Measurements from ENCODE around the gene FHIT.

DNA sequence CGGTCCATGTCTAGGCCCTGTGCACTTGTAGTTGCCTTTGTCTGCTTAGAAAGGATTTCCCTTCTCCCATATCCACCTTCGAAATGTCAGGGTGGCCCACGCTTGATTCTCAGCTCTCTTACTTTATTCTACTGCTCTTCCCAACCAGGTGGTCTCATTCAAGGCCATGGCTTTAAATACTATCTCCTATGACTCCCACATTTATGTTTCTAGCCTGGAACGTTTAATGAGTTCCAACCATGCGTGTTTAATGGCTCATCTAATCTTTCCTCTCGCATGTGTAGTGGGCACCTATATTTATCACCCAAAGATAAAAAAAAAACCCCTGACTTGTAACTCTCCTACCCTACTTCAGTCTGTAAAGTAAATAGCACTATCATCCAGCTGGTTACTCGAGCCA lies 1474.2 kb downstream of the FHIT start:
- TF ChIP-seq NFIC (IDR thresholded peaks at IDR 0.05; ENCODE audit: low read depth, low read length) = no peak
- TF ChIP-seq, protein P1, sequence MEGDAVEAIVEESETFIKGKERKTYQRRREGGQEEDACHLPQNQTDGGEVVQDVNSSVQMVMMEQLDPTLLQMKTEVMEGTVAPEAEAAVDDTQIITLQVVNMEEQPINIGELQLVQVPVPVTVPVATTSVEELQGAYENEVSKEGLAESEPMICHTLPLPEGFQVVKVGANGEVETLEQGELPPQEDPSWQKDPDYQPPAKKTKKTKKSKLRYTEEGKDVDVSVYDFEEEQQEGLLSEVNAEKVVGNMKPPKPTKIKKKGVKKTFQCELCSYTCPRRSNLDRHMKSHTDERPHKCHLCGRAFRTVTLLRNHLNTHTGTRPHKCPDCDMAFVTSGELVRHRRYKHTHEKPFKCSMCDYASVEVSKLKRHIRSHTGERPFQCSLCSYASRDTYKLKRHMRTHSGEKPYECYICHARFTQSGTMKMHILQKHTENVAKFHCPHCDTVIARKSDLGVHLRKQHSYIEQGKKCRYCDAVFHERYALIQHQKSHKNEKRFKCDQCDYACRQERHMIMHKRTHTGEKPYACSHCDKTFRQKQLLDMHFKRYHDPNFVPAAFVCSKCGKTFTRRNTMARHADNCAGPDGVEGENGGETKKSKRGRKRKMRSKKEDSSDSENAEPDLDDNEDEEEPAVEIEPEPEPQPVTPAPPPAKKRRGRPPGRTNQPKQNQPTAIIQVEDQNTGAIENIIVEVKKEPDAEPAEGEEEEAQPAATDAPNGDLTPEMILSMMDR (IDR thresholded peaks at IDR 0.05 in 2 of 3, conservative IDR thresholded peaks at IDR 0.05 in 1 of 3; ENCODE audit: control insufficient read depth in 2 of 3, extremely low read depth in 1 of 3, insufficient read depth in 1 of 3, low read depth in 3 of 3, low read length in 3 of 3) = no peak
- TF ChIP-seq EP300 (IDR thresholded peaks at IDR 0.05; ENCODE audit: borderline replicate concordance in 1 of 2, control insufficient read depth in 1 of 2, low read depth in 2 of 2, low read length in 2 of 2) = no peak
- TF ChIP-seq, protein P2, sequence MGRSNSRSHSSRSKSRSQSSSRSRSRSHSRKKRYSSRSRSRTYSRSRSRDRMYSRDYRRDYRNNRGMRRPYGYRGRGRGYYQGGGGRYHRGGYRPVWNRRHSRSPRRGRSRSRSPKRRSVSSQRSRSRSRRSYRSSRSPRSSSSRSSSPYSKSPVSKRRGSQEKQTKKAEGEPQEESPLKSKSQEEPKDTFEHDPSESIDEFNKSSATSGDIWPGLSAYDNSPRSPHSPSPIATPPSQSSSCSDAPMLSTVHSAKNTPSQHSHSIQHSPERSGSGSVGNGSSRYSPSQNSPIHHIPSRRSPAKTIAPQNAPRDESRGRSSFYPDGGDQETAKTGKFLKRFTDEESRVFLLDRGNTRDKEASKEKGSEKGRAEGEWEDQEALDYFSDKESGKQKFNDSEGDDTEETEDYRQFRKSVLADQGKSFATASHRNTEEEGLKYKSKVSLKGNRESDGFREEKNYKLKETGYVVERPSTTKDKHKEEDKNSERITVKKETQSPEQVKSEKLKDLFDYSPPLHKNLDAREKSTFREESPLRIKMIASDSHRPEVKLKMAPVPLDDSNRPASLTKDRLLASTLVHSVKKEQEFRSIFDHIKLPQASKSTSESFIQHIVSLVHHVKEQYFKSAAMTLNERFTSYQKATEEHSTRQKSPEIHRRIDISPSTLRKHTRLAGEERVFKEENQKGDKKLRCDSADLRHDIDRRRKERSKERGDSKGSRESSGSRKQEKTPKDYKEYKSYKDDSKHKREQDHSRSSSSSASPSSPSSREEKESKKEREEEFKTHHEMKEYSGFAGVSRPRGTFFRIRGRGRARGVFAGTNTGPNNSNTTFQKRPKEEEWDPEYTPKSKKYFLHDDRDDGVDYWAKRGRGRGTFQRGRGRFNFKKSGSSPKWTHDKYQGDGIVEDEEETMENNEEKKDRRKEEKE (IDR thresholded peaks at IDR 0.05) = no peak
- TF ChIP-seq, protein P3, sequence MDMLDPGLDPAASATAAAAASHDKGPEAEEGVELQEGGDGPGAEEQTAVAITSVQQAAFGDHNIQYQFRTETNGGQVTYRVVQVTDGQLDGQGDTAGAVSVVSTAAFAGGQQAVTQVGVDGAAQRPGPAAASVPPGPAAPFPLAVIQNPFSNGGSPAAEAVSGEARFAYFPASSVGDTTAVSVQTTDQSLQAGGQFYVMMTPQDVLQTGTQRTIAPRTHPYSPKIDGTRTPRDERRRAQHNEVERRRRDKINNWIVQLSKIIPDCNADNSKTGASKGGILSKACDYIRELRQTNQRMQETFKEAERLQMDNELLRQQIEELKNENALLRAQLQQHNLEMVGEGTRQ (IDR thresholded peaks at IDR 0.05; ENCODE audit: borderline replicate concordance, low read depth, low read length) = no peak
- TF ChIP-seq FOS (IDR thresholded peaks at IDR 0.05; ENCODE audit: borderline replicate concordance, extremely low read depth, insufficient read length) = no peak
- TF ChIP-seq POLR2A (IDR thresholded peaks at IDR 0.05; ENCODE audit: low read depth, low read length) = no peak
- TF ChIP-seq ATF7 (IDR thresholded peaks at IDR 0.05; ENCODE audit: low read depth) = no peak
- no peak for TF ChIP-seq JUND (IDR thresholded peaks at IDR 0.05; ENCODE audit: low read depth, low read length)
- TF ChIP-seq, protein P4, sequence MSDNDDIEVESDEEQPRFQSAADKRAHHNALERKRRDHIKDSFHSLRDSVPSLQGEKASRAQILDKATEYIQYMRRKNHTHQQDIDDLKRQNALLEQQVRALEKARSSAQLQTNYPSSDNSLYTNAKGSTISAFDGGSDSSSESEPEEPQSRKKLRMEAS (IDR thresholded peaks at IDR 0.05; ENCODE audit: low read depth, low read length) = no peak
- no peak for TF ChIP-seq TAF1 (IDR thresholded peaks at IDR 0.05; ENCODE audit: borderline replicate concordance, low read depth, low read length)
- no peak for TF ChIP-seq SMC3 (IDR thresholded peaks at IDR 0.05; ENCODE audit: borderline replicate concordance, low read length)
- TF ChIP-seq, protein P5, sequence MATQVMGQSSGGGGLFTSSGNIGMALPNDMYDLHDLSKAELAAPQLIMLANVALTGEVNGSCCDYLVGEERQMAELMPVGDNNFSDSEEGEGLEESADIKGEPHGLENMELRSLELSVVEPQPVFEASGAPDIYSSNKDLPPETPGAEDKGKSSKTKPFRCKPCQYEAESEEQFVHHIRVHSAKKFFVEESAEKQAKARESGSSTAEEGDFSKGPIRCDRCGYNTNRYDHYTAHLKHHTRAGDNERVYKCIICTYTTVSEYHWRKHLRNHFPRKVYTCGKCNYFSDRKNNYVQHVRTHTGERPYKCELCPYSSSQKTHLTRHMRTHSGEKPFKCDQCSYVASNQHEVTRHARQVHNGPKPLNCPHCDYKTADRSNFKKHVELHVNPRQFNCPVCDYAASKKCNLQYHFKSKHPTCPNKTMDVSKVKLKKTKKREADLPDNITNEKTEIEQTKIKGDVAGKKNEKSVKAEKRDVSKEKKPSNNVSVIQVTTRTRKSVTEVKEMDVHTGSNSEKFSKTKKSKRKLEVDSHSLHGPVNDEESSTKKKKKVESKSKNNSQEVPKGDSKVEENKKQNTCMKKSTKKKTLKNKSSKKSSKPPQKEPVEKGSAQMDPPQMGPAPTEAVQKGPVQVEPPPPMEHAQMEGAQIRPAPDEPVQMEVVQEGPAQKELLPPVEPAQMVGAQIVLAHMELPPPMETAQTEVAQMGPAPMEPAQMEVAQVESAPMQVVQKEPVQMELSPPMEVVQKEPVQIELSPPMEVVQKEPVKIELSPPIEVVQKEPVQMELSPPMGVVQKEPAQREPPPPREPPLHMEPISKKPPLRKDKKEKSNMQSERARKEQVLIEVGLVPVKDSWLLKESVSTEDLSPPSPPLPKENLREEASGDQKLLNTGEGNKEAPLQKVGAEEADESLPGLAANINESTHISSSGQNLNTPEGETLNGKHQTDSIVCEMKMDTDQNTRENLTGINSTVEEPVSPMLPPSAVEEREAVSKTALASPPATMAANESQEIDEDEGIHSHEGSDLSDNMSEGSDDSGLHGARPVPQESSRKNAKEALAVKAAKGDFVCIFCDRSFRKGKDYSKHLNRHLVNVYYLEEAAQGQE (IDR thresholded peaks at IDR 0.05; ENCODE audit: low read depth, low read length) = no peak
- no peak for TF ChIP-seq PML (IDR thresholded peaks at IDR 0.05; ENCODE audit: low read length)
